NCI-H2081 treated with DMSO at 0.1 percent for 48 hours (cell line): Measurements from ENCODE around the gene CRABP1.

Source experiments
- DNase-seq: peaks from one replicate; lab custom pipeline; 2025; lab: John Stamatoyannopoulos, UW

Gene CRABP1

DNA sequence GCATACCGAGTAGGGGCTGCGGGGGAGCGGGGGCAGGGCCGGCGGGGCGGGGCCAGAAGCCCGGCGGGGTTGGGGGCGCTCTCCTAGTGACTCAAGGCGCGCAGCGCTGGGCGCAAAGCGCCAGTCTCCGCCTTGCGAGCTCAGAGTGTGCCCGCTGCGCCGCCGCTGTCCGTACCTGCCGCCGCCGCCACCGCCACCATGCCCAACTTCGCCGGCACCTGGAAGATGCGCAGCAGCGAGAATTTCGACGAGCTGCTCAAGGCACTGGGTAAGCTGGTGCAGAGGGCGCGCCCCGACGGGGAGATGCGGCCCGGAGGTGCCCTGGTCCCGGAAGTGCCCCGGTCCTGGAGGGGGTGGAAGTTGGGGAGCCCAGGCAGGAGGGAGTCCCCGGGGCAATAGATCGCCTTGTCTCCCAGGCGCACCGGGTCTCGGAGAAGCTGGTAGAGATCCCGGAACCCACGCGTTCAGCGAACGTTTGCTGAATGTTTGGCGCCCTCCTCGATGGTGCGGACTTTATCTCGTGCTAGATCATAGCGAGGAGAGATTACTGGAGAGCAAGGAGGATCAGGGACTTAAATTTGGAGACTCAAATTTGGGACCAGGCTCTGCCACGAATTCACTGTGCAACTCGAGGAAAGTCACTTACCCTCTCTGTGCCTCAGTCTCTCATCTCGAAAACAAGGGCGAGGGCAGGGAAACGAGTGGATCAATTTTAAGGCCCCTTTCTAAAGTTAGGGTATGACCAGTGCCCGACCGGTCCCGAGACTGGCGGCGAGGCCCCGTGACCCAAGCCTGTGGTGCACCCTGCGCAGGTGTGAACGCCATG, at the start of gene CRABP1:
CRABP1 (plus strand) TSS at position 123 of the 826 bp plus-strand sequence; CDS start at position 199, 76 bp downstream.
- DNase-seq = no peak

DNA sequence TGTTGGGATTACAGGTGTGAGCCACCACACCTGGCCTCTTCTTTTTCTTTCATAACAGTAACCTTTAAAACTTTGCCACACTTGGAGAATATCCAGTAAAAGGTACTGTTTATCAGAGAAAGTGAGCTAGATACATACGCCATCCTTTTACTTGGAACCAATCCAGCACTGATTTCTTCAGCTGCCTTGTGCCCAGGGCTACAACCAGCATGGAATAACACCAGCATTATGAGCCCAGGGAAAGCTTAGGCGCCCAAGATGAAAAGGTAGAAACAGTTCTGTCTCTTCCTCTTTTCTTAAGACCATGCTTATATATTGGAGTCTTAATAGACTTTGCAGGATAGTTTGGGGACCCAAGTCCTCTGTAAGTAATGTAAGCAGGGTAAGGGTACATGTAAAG, 49.1 kb upstream of the CRABP1 start:
- DNase-seq = no peak

DNA sequence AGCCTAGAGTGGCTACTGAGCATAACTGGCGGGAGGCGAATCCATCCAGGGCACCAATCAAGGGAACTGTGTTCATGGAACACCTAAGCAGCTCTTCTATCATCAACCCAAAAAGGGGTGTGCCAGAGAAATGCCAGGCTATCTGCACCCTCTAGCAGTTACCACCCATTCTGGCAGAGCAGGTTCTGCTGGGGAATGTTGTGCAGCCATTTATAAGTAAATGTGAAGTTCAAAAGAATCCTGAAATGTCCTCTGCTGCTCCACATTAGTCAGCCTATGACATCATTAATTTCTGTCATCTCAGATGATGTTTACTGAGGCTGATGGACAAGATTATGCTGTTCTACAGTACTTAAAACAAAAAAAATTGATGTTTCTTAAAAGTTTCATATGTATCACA, 48.5 kb upstream of the CRABP1 start:
- DNase-seq = no peak

DNA sequence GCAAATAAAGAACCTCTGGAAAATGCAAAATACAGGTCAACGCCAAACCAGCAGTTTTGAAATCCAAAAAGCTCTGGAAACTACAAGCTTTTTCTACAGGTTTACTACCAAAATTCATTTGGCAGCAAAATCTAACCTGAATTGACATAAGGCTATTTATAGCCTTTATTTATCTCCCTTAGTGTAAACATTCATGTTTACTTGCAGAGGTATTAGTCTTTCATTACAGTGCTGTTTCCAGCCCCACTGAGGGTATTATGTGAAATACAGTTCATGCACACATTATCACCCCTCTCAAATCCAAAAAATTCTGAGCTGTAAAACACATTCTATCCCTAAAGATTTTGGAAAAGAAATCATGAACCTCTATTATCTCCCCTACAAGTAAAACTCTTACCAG, 47.9 kb upstream of the CRABP1 start:
- no peak for DNase-seq

DNA sequence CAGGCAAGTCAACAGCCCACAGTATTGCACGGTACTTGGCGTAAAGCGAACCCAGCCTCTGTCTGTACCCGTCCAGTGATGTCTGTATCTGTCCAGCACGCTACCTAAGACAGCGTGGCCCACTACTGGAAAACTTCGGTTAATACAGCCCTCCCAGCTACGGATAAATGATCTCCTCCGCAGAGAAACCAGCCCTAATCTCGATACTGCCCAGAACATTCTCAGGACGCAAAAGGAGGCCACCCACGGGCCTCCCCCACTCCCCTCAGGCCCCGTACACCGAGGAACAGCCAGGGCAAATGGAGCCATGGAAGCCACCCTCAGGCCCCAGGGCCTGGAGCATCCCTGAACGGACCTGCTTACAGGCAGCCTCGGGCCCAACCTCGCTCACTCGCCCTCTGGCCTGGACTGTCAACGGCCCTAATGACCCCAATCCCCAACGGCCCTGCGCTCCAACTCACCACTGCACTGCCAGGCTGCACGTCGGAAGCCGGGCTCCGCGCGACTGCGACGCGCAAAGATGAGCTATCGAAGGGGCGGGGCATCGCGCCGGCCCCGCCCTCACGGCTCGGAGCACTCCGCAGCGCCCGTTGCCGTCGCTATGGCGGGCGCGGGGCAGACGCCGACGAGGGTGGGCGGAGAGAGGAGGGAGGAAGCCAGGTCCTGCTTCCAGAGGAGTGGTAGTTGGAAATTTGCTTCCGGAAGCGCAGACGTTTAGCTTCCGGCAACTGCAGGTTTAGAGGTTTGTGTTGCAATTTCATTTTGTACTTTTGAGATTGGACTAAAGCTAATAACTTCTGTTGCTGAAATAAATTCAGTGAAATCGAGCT, 40.8 kb upstream of the CRABP1 start, which contains the start of gene SKIC8:
SKIC8 (minus strand) TSS at position 509 of the 830 bp plus-strand sequence. CDS start 3,923 bp downstream, outside the sequence.
- peak; percentile 83 for DNase-seq

DNA sequence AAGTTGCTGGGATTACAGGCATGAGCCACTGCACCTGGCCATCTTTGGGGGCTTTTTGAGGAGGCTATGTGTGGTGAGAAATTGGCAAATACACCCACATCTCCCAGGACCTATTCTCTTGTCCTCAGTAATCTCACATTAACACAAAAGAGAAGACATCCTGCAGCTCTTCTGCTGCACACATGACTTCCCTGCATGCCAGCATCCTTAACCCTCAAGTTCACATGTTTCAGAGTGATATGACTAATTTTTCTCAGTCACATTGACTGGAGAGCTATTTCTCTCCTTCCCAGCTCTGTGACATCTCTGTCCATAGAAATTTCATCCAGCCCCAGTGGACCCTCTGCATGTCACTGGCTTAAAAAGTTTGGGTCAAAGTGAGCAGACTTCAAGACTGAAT, 38.8 kb upstream of the CRABP1 start:
- no peak for DNase-seq

DNA sequence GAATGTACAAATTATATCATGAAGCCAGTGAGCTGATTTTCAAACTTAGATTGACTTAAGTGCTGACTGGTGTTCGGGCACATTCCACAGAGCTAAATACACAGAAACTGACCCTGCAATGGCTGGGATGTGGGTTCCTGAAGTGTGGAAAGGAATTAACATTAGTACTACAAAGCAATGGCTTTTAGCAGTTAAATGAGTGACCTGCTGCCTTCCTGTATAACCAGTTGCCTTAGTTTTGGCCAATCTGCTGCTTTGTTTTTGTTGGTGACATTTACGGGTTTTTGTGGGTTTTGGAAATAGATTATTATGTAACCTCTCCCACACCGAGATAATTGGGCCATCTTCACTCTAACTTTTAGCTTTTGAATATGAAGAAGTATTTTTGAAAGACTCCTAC, 38.3 kb upstream of the CRABP1 start:
- no peak for DNase-seq

DNA sequence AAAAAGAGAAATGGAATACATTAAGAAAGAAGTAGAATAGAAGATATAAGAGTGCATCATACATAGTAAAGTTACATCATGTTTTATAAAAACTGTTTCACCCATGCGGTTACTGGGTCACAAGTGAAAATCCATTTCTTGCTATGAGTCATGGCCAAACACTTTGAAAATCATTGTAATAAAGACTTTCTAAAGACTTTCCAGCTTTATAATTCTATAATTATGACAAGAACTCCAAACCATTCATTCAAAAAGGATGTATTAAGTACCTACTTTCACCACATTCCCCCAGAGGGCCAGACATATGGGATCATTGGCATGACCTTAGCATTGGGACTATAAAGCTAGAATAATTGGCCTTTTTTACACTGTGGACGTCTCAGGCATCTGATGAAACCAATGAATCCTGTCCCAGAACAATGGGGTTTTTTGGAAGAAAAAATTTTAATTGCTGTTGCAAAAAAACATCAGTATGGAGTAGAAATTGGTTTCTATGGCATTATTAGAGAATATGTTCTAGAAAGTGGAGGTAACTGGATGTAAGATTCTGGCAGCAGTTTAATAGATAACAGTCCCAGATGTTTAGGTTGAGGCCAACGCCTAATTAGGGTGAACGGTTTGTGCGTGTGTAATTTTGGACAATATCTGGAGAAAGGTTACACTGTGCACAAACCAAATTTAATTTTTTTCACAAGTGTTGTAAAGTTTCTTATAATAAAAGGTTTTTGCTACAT, 37.4 kb upstream of the CRABP1 start:
- DNase-seq = no peak

DNA sequence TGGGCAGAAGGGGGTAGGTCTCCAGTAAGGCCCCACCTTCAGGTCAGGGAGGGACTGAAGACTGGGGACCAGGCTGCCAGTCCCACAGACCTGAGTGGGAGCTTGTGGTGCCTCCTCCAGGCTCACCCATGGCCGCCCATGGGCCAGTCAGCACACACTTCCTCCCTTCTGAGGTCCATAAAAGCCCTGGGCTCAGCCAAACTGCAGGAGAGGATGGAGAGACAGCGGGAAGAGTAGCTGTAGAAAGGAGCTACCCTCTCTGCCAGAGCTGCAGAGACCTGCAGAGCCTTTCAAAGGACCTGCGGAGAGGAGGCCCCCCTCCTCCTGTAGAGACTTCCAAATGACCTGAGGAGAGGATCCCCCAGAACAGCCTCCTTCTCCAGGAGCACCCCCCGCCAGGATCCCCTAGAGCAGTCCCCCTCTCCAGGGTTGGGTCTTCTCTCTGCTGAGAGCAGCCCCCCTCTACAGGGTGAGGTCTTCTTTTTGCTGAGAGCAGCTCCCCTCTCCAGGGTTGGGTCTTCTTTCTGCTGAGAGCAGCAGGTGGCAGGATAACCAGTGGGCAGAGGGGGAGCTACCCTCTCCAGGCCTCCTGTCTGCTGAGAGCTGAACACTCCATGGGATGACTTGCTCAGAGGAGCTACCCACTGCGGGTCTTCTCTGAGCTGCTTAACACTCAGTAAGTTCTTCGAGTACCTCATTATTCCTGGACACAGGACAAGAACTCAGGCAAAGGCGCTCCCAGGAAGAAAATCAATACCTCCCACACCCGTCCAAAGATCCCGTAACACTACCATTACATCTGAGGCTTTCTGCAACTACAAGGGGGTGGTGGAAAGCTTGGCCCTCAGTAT, 35.7 kb upstream of the CRABP1 start:
- DNase-seq = no peak

DNA sequence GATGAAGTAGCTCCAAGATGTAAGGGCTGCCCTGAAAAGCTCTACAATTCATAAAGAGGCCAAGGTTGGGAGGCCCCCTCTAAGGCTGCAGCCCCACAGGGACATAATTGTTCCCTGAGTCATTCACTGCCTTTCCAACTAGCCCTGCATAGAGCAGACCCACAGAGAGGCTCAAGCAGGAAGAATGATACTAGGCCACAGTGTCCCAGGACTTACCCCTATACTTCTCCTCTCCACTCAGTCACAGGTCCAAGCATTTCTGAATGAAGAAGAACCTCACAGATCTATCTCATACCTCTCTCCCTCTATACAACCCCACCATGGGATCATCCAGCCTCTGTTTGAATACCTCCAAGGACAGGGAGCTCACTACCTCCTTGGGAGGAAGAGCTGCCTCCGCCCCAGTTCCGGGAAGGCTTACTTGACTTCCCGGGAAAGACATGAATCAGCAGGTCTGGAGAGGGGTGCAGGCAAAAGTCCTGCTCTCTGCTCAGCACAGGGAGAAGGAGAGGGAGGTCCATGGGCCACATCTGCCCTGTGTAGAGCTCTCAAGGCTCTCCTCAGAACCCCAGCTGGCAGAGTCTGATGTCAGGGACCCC, 33.9 kb upstream of the CRABP1 start:
- DNase-seq = no peak

DNA sequence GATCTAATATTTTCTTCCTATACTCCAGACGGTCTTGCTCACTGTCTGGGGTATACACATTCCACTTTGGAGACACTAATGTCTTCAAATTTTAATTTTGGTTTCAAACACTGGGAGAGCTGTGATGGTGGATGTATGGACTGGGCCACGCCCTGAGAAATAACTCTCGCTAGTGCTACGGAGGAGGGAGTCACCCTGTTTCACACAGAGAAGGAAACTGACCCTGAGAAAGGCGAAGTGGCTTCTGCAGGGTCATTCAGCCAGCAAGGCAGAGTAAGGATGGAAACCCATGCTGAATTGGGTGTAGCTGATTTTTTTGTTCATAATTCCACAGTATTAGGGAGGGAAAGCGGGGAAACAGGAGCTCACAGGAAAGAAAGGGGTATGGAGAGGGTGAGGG, 32.2 kb upstream of the CRABP1 start:
- DNase-seq = no peak

DNA sequence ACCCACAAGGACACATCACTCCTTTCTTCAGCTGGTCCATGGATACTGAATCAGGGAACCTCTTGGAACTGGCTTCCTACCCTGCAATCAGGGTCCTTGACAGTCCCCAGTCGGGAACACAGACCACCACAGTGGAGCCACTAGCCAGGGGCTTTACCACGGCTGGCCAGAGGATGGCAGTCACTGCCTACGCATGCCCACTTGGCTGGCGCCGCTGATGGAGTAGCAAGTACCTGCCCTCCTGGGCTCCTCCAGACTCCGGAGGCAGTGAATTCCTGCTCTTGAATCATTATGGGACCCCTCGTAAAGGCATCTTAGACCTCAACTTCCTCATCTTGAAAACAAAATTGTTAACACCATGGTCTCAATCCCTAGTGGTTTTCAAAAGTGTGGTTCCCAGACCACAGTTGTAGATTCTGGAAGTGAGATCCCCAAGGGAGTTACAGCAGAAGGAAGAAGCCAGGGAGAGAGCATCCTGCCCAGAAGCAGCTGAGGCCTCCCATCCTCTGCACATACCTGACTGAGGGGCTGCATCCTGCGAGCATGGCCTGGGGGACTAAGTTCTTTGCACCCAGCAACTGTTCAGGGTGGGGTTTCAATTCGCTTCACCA, 31.6 kb upstream of the CRABP1 start:
- no peak for DNase-seq

DNA sequence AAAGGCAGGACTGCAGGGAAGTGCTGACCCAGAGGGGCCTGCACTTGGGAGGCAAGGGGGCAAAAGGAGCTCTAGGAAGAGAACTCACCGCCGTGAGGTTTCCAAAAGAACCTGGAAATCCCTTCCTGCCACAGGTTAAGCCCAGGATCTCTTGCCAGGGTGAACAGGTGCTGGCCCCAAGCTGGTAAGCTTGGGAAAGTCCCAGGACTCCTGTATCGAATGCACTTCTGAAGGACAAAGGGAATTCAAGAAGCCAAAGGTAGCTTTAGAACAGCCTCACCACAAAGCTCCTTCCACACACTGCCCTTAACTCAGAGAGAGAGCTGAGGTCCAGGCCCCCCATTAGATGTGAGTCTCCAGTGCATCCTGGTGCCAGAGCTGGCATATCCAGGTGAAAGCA, 28.9 kb upstream of the CRABP1 start:
- no peak for DNase-seq

DNA sequence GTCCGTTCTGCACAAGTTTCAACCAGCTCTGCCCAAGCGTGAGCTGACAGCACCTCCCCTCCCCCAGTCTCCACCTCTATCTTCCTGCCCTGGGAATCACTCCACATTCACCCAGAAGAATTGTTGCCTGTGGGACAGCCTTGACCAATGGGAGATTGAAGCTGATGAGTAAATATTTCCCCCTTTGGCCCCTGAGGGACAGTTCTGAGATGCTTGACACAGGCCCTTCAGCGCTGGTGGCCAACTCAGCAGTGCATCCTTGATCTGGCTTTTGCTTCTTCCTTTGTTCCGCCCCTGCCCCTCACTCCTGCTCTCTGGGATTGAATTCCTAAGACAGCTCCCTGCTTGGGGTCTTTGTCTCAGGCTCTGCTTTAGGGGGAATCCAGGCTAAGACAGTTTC, 27.6 kb upstream of the CRABP1 start:
- DNase-seq = no peak

DNA sequence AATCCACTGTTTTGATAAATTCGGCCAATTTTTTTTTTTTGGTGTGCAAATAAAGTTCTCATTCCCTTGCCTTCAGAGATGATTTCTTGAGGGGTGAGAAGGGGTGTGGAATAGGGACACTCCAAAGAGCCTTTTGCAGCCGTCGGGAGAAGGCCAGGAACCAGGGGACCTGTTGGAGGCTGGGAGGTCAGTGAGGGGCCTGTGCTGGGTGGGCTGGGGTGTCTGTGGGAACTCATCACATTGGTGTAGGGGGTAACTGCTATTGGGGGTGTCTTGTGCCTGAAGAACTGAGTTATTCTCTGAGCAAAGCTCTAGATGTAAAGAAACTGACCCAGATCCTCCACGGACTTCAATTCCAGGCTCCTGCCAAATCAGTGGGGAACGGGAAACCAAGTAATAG, 27.2 kb upstream of the CRABP1 start:
- DNase-seq = no peak

DNA sequence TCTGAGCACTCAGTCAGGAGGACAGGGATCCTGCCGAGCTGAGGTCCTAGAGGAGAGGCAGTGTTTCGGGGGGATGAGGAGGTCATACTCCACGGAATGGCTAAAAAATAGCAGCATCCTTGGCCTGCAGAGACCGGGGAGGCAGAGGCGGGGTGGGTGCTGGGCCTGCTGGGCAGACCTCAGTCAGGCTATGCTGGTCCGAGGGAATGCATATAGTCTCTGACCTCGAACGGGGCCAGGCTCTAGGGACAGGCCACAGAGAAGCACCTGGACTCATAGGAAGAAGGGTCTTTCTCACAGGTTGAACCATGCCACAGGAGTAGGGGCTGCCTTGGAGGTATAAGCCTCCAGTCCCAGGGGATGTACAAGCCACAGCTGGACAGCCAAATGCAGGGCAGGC, 26.8 kb upstream of the CRABP1 start:
- DNase-seq = no peak

DNA sequence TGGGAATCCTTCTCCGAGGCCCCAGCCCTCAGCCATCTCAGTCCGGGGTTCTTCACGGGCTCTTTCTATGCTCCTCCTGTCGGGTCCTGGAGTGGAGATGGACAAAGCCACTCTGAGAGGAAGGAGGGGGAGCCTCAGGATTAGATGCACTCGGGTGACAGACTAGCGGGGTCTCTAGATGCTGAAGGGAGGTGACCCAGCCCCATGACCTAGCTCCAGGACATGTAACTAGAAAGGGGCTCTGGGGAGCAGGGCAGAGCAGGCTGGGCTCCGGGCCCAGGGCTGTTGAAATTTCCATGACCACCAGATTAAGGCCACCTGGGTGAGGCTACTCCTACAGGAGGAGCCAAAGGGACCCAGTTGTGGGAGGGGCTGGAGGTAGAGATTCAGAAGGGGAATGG, 26.0 kb upstream of the CRABP1 start:
- DNase-seq = no peak

DNA sequence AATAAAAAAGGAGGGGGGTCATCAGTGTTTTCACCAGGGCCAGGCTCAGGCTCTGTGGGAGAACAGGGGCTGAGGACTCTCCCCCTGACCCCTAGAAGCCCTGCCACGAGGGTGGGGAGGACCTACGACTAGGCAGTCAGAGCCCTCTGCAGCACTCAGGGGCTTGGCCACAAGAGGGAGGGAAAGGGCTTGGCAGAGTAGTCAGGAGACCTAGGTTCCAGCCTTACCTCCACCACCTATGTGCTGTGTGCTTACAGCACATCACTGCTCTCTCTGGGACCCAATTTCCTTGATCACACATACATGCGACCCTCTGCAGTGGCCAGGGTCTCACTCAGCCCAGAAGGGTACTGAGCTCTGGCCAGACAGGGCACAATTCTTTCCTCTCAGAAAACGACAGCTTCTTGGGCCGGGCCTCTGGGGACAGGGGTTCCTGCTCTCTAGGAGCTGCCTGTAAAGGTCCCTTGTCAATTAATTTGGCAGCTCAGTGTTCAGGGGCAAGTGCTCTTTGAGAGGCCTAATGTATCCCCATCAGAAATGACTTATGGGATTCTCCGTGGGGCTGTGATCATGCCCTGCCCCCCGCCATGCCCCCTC, 24.4 kb upstream of the CRABP1 start:
- DNase-seq = no peak

DNA sequence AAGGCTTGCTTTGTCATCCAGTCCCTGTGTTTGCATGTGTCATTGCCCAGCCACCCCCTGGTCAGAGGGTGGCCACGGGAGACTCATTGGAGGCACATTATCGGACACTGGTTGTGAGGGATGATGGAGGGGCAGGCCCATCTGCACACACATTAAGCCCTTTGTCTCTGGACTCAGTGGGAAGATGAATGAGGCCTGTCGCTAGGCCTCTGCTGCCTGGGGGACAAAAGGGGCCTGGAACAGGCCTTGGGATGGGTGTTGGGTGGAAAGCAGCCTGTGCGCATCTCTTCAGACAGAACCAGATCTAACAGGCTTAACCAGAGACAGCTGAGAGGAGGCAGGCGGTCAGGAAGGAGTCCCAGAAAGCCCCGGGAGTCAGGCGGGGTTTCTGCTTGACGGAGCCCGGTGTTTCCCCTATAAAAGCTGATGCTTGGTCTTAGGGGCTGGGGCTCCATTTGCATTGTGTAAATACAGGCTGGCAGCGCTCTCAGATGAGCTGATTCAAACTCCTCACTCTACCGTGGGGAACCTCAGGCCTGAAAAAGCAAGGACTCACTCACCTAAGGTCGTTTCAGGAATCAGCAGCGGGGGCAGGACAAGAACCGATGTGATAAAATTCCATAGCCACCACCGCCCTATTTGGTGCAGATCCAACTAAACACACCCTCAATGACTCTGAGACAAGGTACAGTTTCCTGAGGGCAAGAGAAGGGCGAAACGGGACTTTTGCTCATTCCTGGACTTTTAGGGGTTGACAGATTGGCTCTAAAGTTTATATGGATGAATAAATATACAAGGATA, 23.7 kb upstream of the CRABP1 start:
- no peak for DNase-seq
